H9 (cell line): ENCODE results near the gene SULT1A1. TPM values are rescaled to one million over a fixed set of nuclear protein-coding genes. Genes with fewer than 3 reads are reported as not detected.

Experiments
- DNase-seq: peaks from one replicate; pipeline ENCODE4 v3.0.0-alpha.2; 2017
- H2AFZ ChIP-seq: one replicate; pipeline ENCODE4 v1.6.1; 2013; ENCODE audit warnings: mild to moderate bottlenecking, low read length, control low read depth, moderate library complexity
- H2AK5ac ChIP-seq: 2 replicates; pipeline ENCODE4 v1.6.1; 2013; ENCODE audit warnings: low read length, control low read depth, mixed read lengths; ENCODE audit not compliant: insufficient read length
- H2BK120ac ChIP-seq: one replicate; pipeline ENCODE4 v1.6.1; 2013; ENCODE audit warnings: low read depth, mild to moderate bottlenecking, low read length, control low read depth, inconsistent platforms; ENCODE audit not compliant: poor library complexity, severe bottlenecking
- H2BK12ac ChIP-seq: 2 replicates; pipeline ENCODE4 v1.6.1; 2013; ENCODE audit warnings: low read length, control low read depth, mixed read lengths, low read depth; ENCODE audit not compliant: insufficient read length
- H2BK15ac ChIP-seq: 2 replicates; pipeline ENCODE4 v1.6.1; 2013; ENCODE audit warnings: low read depth, low read length, control low read depth
- H2BK20ac ChIP-seq: one replicate; pipeline ENCODE4 v1.6.1; 2013; ENCODE audit warnings: low read depth, mild to moderate bottlenecking, low read length, control low read depth, inconsistent platforms; ENCODE audit not compliant: poor library complexity, severe bottlenecking
- H2BK5ac ChIP-seq: 2 replicates; pipeline ENCODE4 v1.6.1; 2013; ENCODE audit warnings: low read length, control low read depth, mixed read lengths; ENCODE audit not compliant: insufficient read length
- H3K14ac ChIP-seq: 2 replicates; pipeline ENCODE4 v1.6.1; 2013; ENCODE audit warnings: low read length, control low read depth; ENCODE audit not compliant: insufficient read depth
- H3K18ac ChIP-seq: 2 replicates; pipeline ENCODE4 v1.6.1; 2013; ENCODE audit warnings: low read depth, mild to moderate bottlenecking, mixed read lengths, low read length, control low read depth; ENCODE audit not compliant: insufficient read length
- H3K23ac ChIP-seq: 2 replicates; pipeline ENCODE4 v1.6.1; 2013; ENCODE audit warnings: low read length, control low read depth, mixed read lengths, low read depth; ENCODE audit not compliant: insufficient read length
- H3K23me2 ChIP-seq: 2 replicates; pipeline ENCODE4 v1.6.1; 2013; ENCODE audit warnings: low read depth, mild to moderate bottlenecking, mixed read lengths, low read length, control low read depth; ENCODE audit not compliant: insufficient read length, poor library complexity, severe bottlenecking
- H3K27ac ChIP-seq: 2 replicates; pipeline ENCODE4 v1.5.1; 2013; ENCODE audit warnings: low read length, control low read depth, mixed read lengths, low read depth; ENCODE audit not compliant: insufficient read length
- H3K27me3 ChIP-seq: 2 replicates; pipeline ENCODE4 v1.6.1; 2013; ENCODE audit warnings: low read length, control low read depth, inconsistent platforms; ENCODE audit not compliant: insufficient read depth
- H3K4ac ChIP-seq: 2 replicates; pipeline ENCODE4 v1.6.1; 2013; ENCODE audit warnings: low read depth, mild to moderate bottlenecking, control low read depth, inconsistent platforms, low read length, moderate library complexity
- H3K4me1 ChIP-seq: 2 replicates; pipeline ENCODE4 v1.6.1; 2013; ENCODE audit warnings: low read length, control low read depth, inconsistent platforms; ENCODE audit not compliant: insufficient read depth
- H3K4me2 ChIP-seq: 2 replicates; pipeline ENCODE4 v1.6.1; 2013; ENCODE audit warnings: low read length, control low read depth, mixed read lengths; ENCODE audit not compliant: insufficient read length, insufficient read depth
- H3K56ac ChIP-seq: 2 replicates; pipeline ENCODE4 v1.6.1; 2013; ENCODE audit warnings: low read depth, mild to moderate bottlenecking, mixed read lengths, low read length, control low read depth; ENCODE audit not compliant: insufficient read length
- H3K79me1 ChIP-seq: 2 replicates; pipeline ENCODE4 v1.6.1; 2013; ENCODE audit warnings: low read depth, mild to moderate bottlenecking, moderate library complexity, low read length, control low read depth, inconsistent platforms; ENCODE audit not compliant: insufficient read depth, poor library complexity, severe bottlenecking
- H3K79me2 ChIP-seq: 2 replicates; pipeline ENCODE4 v1.6.1; 2013; ENCODE audit warnings: low read length, control low read depth, inconsistent platforms; ENCODE audit not compliant: insufficient read depth
- H3K9ac ChIP-seq: 2 replicates; pipeline ENCODE4 v1.6.1; 2013; ENCODE audit warnings: low read length, control low read depth, mixed read lengths; ENCODE audit not compliant: insufficient read length; ENCODE audit errors: extremely low read depth
- H3K9me3 ChIP-seq: one replicate; pipeline ENCODE4 v1.6.1; 2013; ENCODE audit warnings: low read depth, low read length, inconsistent platforms; ENCODE audit not compliant: control insufficient read depth
- H3T11ph ChIP-seq: one replicate; pipeline ENCODE4 v1.6.1; 2013; ENCODE audit warnings: mild to moderate bottlenecking, low read length, control low read depth, inconsistent platforms
- H4K20me1 ChIP-seq: one replicate; pipeline ENCODE4 v1.6.1; 2013; ENCODE audit not compliant: control insufficient read depth, insufficient read length, insufficient read depth
- H4K5ac ChIP-seq: 2 replicates; pipeline ENCODE4 v1.6.1; 2013; ENCODE audit warnings: low read depth, mild to moderate bottlenecking, mixed read lengths, low read length, control low read depth; ENCODE audit not compliant: insufficient read length
- H4K8ac ChIP-seq: replicated peaks from 2 replicates; pipeline ENCODE4 v1.6.1; 2013; ENCODE audit warnings: low read length, control low read depth, mixed read lengths, low read depth; ENCODE audit not compliant: insufficient read length
- H4K91ac ChIP-seq: 2 replicates; pipeline ENCODE4 v1.6.1; 2013; ENCODE audit warnings: low read depth, mild to moderate bottlenecking, moderate library complexity, mixed read lengths, low read length, control low read depth; ENCODE audit not compliant: insufficient read length
- H3K27ac Mint-ChIP-seq, 3 experiments: 2 replicates in 2 of 3; 3 replicates in 1 of 3; pipeline ENCODE4 v1.8.0; 2020 to 2021; ENCODE audit warnings: mixed read lengths in 3 of 3, mild to moderate bottlenecking in 1 of 3, moderate library complexity in 1 of 3
- H3K27me3 Mint-ChIP-seq: 2 replicates; pipeline ENCODE4 v1.8.0; 2021; ENCODE audit warnings: low read depth, mild to moderate bottlenecking, moderate library complexity, mixed read lengths
- H3K36me3 Mint-ChIP-seq, 3 experiments: 2 replicates in 2 of 3; 3 replicates in 1 of 3; pipeline ENCODE4 v1.8.0; 2020 to 2021; ENCODE audit warnings: low read depth in 3 of 3, mixed read lengths in 3 of 3; ENCODE audit not compliant: insufficient read depth in 1 of 3
- H3K4me1 Mint-ChIP-seq, 2 experiments: 2 replicates each; pipeline ENCODE4 v1.8.0; 2020; ENCODE audit warnings: mixed read lengths in 2 of 2
- H3K4me3 Mint-ChIP-seq, 2 experiments: 2 replicates in 1 of 2; 3 replicates in 1 of 2; pipeline ENCODE4 v1.8.0; 2020 to 2021; ENCODE audit warnings: mild to moderate bottlenecking in 2 of 2, mixed read lengths in 2 of 2, moderate library complexity in 1 of 2
- H3K9me3 Mint-ChIP-seq, 2 experiments: 2 replicates in 1 of 2; 3 replicates in 1 of 2; pipeline ENCODE4 v1.8.0; 2020; ENCODE audit warnings: mild to moderate bottlenecking in 2 of 2, mixed read lengths in 2 of 2, moderate library complexity in 1 of 2
- WGBS: extraction: QIAGEN DNeasy Blood & Tissue Kit; methylation state at CpG from one replicate; pipeline ENCODE4 v1.1.7; 2013; ENCODE audit warnings: missing lambda C conversion rate, low lambda C conversion rate, mixed read lengths; ENCODE audit not compliant: insufficient read length; ENCODE audit errors: extremely low coverage; 5-methylcytosine and 5-hydroxymethylcytosine counted together
- total RNA-seq: library from RNA; stranded (reverse); gene quantifications from 2 replicates; pipeline ENCODE4 v1.2.1, GENCODE V29; 2021
- TF ChIP-seq, protein P1 (sequence below): fragments of 200-600 bp; sonication (generic); conservative IDR thresholded peaks from 3 replicates; pipeline ENCODE4 v1.8.0; 2021; ENCODE audit warnings: antibody characterized with exemption, mild to moderate bottlenecking

The SULT1A1 gene
- total RNA-seq, 1 experiment from 2014 or later, result 4.8 TPM

DNA sequence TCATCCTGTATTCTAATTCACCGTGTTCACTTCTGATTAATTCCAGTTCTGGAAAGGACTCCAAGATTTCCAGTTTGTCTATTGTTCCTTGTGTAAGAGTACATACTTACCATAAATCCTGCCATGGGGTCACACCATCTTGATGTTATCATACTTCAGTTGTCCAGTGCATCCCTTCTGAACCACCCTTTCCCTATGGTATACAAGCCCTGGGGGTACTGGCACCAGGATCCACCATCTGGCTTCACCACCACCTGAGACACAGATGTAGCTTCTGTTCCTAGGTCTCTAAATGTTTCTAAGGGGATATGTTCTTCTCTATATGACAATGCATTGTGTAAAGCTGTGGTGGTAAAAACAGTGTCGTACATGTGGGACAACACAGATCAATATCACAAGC lies 34.9 kb downstream of the SULT1A1 start:
- no peak overlapping the region for H3K27ac Mint-ChIP-seq

More for the DNA sequence above, 34.9 kb downstream of the SULT1A1 start:
- peaks cover 0 to 3% (median 2%) of the 10 kb centered on the region in 3 experiments; a peak in 2 of 7 replicates for H3K36me3 Mint-ChIP-seq
- no peak overlapping the region for H3K4me3 Mint-ChIP-seq
- Histone ChIP-seq H2BK12ac (no peak overlapping the region), H3K79me1 (no peaks in the 10 kb centered on the region), H4K8ac (no peak overlapping the region), H3K23me2 (no peaks in the 10 kb centered on the region), H3K27ac (no peak overlapping the region), H3K4ac (no peak overlapping the region), H3K27me3 (no peaks in the 10 kb centered on the region), H3K4me2 (no peak overlapping the region), H4K91ac (no peak overlapping the region), H2AFZ (no peak overlapping the region), H3K4me1 (no peaks in the 10 kb centered on the region; the same call in 1 of the 2 replicates), H3K14ac (no peak overlapping the region), H2BK20ac (no peak overlapping the region), H2BK120ac (no peak overlapping the region), H3K79me2 (no peaks in the 10 kb centered on the region), H2BK15ac (no peak overlapping the region), H4K5ac (no peak overlapping the region), H3K18ac (no peak overlapping the region), H3K9me3 (no peaks in the 10 kb centered on the region), H4K20me1 (no peaks in the 10 kb centered on the region), H3K9ac (no peak overlapping the region), H2BK5ac (no peak overlapping the region), H2AK5ac (no peak overlapping the region), H3K23ac (no peak overlapping the region), H3K56ac (no peak overlapping the region), H3T11ph (no peak overlapping the region)
- no peaks in the 10 kb centered on the region for H3K27me3 Mint-ChIP-seq
- H3K4me1 Mint-ChIP-seq, result peaks cover 27 to 28% of the 10 kb centered on the region in 2 experiments
- TF ChIP-seq, protein P1, sequence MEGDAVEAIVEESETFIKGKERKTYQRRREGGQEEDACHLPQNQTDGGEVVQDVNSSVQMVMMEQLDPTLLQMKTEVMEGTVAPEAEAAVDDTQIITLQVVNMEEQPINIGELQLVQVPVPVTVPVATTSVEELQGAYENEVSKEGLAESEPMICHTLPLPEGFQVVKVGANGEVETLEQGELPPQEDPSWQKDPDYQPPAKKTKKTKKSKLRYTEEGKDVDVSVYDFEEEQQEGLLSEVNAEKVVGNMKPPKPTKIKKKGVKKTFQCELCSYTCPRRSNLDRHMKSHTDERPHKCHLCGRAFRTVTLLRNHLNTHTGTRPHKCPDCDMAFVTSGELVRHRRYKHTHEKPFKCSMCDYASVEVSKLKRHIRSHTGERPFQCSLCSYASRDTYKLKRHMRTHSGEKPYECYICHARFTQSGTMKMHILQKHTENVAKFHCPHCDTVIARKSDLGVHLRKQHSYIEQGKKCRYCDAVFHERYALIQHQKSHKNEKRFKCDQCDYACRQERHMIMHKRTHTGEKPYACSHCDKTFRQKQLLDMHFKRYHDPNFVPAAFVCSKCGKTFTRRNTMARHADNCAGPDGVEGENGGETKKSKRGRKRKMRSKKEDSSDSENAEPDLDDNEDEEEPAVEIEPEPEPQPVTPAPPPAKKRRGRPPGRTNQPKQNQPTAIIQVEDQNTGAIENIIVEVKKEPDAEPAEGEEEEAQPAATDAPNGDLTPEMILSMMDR, result no peak
- no CpG with 5 or more reads among the region's 2 CpGs for whole genome bisulfite sequencing
- no peaks in the 10 kb centered on the region for H3K9me3 Mint-ChIP-seq
- DNase-seq, result no peak
